HCT116 (cell line): ENCODE measurements around the gene NET1. TPM values are rescaled to one million over a fixed set of nuclear protein-coding genes. Genes with fewer than 3 reads are reported as not detected.

Experiments
- ATAC-seq: fragments of 200-7000 bp; cut with Tn5 transposase; 2 replicates; pipeline ENCODE4 v1.9.1; 2020; ENCODE audit warnings: mild to moderate bottlenecking, moderate library complexity
- BruUV-seq: library from RNA; stranded (reverse); fragments of 400-500 nt; replicated peaks from 2 replicates; lab custom pipeline; 2021; lab: Mats Ljungman, UMichigan
- CTCF ChIA-PET: fragments of 300-600 bp; sonication (Branson Sonifier 250); formaldehyde crosslinking; loops from one replicate; lab custom pipeline; 2021; ENCODE audit warnings: antibody characterized with exemption; lab: Charles Lee
- POLR2A ChIA-PET: fragments of 300-600, 350-600 bp; sonication (Branson Sonifier 250); formaldehyde crosslinking; loops from one replicate; lab custom pipeline; 2021; ENCODE audit warnings: antibody characterized with exemption; lab: Charles Lee
- RAD21 ChIA-PET, 2 experiments: fragments of 300-600 bp; sonication (Branson Sonifier 250); formaldehyde crosslinking; loops; one replicate each; lab custom pipeline; 2023; ENCODE audit warnings: low total read pairs in 2 of 2; ENCODE audit not compliant: uncharacterized antibody in 2 of 2, unreplicated experiment in 2 of 2, low non-redundant PET in 1 of 2; lab: Charles Lee
- DNase-seq: peaks from one replicate; pipeline ENCODE4 v3.0.0-alpha.2; 2010; ENCODE audit warnings: low read depth, low spot score
- H2AFZ ChIP-seq: fragments of 200-600 bp; shearing (Covaris generic), sonication (generic); 2 replicates; pipeline ENCODE4 v1.6.1; 2017; ENCODE audit warnings: low read depth, mixed run types, mixed read lengths, antibody characterized with exemption, low read length; ENCODE audit not compliant: poor library complexity, severe bottlenecking
- H3K27ac ChIP-seq: 2 replicates; pipeline ENCODE4 v1.5.1; 2012; ENCODE audit warnings: low read depth, low read length
- H3K27me3 ChIP-seq: fragments of 200-600 bp; sonication (generic); 2 replicates; pipeline ENCODE4 v1.6.1; 2016; ENCODE audit warnings: mixed run types, low read length, mixed read lengths; ENCODE audit not compliant: insufficient read depth
- H3K36me3 ChIP-seq, 2 experiments: fragments of 200-500 bp in 1 of 2; fragments of 200-600 bp in 1 of 2; sonication (Bioruptor generic) in 1 of 2; sonication (generic) in 1 of 2; 2 replicates each; pipeline versions ENCODE4 v1.5.1 to v1.6.1; 2014 to 2016; ENCODE audit warnings: low read length in 2 of 2, inconsistent platforms in 1 of 2, mixed read lengths in 1 of 2, mixed run types in 1 of 2; ENCODE audit not compliant: insufficient read depth in 2 of 2, control insufficient read depth in 1 of 2
- H3K4me1 ChIP-seq, 2 experiments: fragments of 200-600 bp in 1 of 2; sonication (generic) in 1 of 2; 2 replicates each; pipeline versions ENCODE4 v1.5.1 to v1.6.1; 2012 to 2017; ENCODE audit warnings: low read length in 2 of 2, inconsistent platforms in 1 of 2, mild to moderate bottlenecking in 1 of 2, mixed read lengths in 1 of 2, mixed run types in 1 of 2, moderate library complexity in 1 of 2; ENCODE audit not compliant: insufficient read depth in 2 of 2, control insufficient read depth in 1 of 2
- H3K4me2 ChIP-seq: fragments of 200-600 bp; sonication (generic); 2 replicates; pipeline ENCODE4 v1.6.1; 2017; ENCODE audit warnings: mixed run types, low read length, mixed read lengths
- H3K4me3 ChIP-seq, 2 experiments: fragments of 200-600 bp in 1 of 2; sonication (generic) in 1 of 2; replicated peaks in 1 of 2; 2 replicates each; pipeline ENCODE4 v1.5.1; 2011 to 2016; ENCODE audit warnings: low read length in 2 of 2, control low read depth in 1 of 2, low read depth in 1 of 2, mild to moderate bottlenecking in 1 of 2, mixed read lengths in 1 of 2, mixed run types in 1 of 2
- H3K79me2 ChIP-seq: fragments of 200-600 bp; sonication (generic); 2 replicates; pipeline ENCODE4 v1.6.1; 2017; ENCODE audit warnings: mild to moderate bottlenecking, mixed run types, low read length, moderate library complexity, mixed read lengths; ENCODE audit not compliant: insufficient read depth
- H3K9ac ChIP-seq: fragments of 200-600 bp; sonication (generic); 2 replicates; pipeline ENCODE4 v1.6.1; 2016; ENCODE audit warnings: low read length, mixed read lengths
- H3K9me2 ChIP-seq: fragments of 200-600 bp; sonication (generic), shearing (Covaris generic); 2 replicates; pipeline ENCODE4 v1.6.1; 2017; ENCODE audit warnings: mixed run types, mild to moderate bottlenecking, moderate library complexity; ENCODE audit not compliant: insufficient read depth
- H3K9me3 ChIP-seq, 2 experiments: fragments of 200-500 bp in 1 of 2; fragments of 200-600 bp in 1 of 2; sonication (Bioruptor generic) in 1 of 2; sonication (generic) in 1 of 2; 2 replicates each; pipeline ENCODE4 v1.6.1; 2014 to 2017; ENCODE audit warnings: low read length in 2 of 2, mixed read lengths in 2 of 2, inconsistent platforms in 1 of 2, low read depth in 1 of 2, mild to moderate bottlenecking in 1 of 2, mixed run types in 1 of 2, moderate library complexity in 1 of 2; ENCODE audit not compliant: control insufficient read depth in 1 of 2, insufficient read depth in 1 of 2
- H4K20me1 ChIP-seq: fragments of 200-600 bp; sonication (generic), shearing (Covaris generic); 2 replicates; pipeline ENCODE4 v1.6.1; 2017; ENCODE audit warnings: mixed run types, mild to moderate bottlenecking, moderate library complexity; ENCODE audit not compliant: insufficient read depth
- CBX3 ChIP-seq: IDR thresholded peaks from 2 replicates; pipeline ENCODE4 v1.6.1; 2012; ENCODE audit warnings: low read depth
- CEBPB ChIP-seq: IDR thresholded peaks from 2 replicates; pipeline ENCODE4 v1.6.1; 2012; ENCODE audit warnings: low read depth
- EGR1 ChIP-seq: IDR thresholded peaks from 2 replicates; pipeline ENCODE4 v1.6.1; 2012; ENCODE audit warnings: low read depth
- ELF1 ChIP-seq: IDR thresholded peaks from 2 replicates; pipeline ENCODE4 v1.6.1; 2012; ENCODE audit warnings: low read depth, borderline replicate concordance
- EZH2 ChIP-seq: fragments of 200-600 bp; sonication (generic); IDR thresholded peaks from 2 replicates; pipeline ENCODE4 v1.6.1; 2017; ENCODE audit warnings: antibody characterized with exemption, mixed run types
- EZH2phosphoT487 ChIP-seq: fragments of 200-600 bp; IDR thresholded peaks from 2 replicates; pipeline ENCODE4 v1.6.1; 2018; ENCODE audit warnings: antibody characterized with exemption, borderline replicate concordance
- FOSL1 ChIP-seq: IDR thresholded peaks from 2 replicates; pipeline ENCODE4 v1.6.1; 2012; ENCODE audit warnings: low read depth
- POLR2A ChIP-seq: IDR thresholded peaks from 2 replicates; pipeline ENCODE4 v1.7.0; 2011; ENCODE audit warnings: borderline replicate concordance; ENCODE audit not compliant: insufficient read depth, insufficient read length; ENCODE audit errors: extremely low read depth
- RAD21 ChIP-seq: IDR thresholded peaks from 2 replicates; pipeline ENCODE4 v1.6.1; 2012; ENCODE audit warnings: low read depth, mild to moderate bottlenecking
- SP1 ChIP-seq: IDR thresholded peaks from 2 replicates; pipeline ENCODE4 v1.6.1; 2012; ENCODE audit warnings: low read depth
- ZFX ChIP-seq: fragments of 450-650 bp; IDR thresholded peaks from 2 replicates; pipeline ENCODE4 v1.6.1; 2017
- ZNF274 ChIP-seq: fragments of 200-500 bp; sonication (Bioruptor generic); IDR thresholded peaks from 2 replicates; pipeline ENCODE4 v1.6.1; 2014; ENCODE audit warnings: mild to moderate bottlenecking, low read depth, low read length, inconsistent platforms
- intact Hi-C: fragments of 100-400 bp; cut with micrococcal nuclease; formaldehyde crosslinking; loops from 2 replicates; pipeline ENCODE4 v1.10.0; 2022
- total RNA-seq: library from RNA; stranded (reverse); gene quantifications from one replicate; pipeline ENCODE4 v1.2.1, GENCODE V29; 2021; ENCODE audit not compliant: unreplicated experiment
- TF ChIP-seq, protein P1 (sequence below): IDR thresholded peaks from 2 replicates; pipeline ENCODE4 v1.6.1; 2012
- TF ChIP-seq, protein P2 (sequence below): IDR thresholded peaks from 2 replicates; pipeline ENCODE4 v1.6.1; 2012; ENCODE audit warnings: low read depth
- TF ChIP-seq, protein P3 (sequence below): IDR thresholded peaks from 2 replicates; pipeline ENCODE4 v1.6.1; 2011; ENCODE audit warnings: mild to moderate bottlenecking, low read length, moderate library complexity; ENCODE audit not compliant: insufficient replicate concordance; ENCODE audit errors: extremely low read depth

The NET1 gene
- total RNA-seq, 1 experiment from 2014 or later: 51.2 TPM

DNA sequence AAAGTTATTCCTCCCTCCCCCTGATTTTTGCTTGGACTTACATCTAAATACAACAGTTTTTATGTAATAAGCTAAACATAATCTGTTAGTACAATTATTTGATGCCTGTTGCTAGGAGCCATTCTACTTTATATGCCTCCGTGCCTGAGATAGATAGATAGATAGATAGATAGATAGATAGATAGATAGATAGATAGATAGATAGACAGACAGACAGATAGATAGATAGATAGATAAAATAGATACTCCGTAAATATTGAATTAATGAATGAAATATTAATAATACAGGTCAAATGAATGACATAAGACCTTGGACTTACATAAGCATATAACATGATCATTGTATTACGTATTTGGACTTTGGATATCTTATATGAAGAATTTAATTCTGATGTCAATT is 23.0 kb downstream of the NET1 start:
- ChIA-PET RAD21 (no interaction called here), POLR2A (no interaction called here), CTCF (interaction anchor here (0.9 to 4.1 kb wide), 7 partner anchors 8 to 620 kb away, joined by 3 to 28 read pairs (median 15); no protein-coding TSS in a partner anchor)
- no peaks in the 10 kb centered on the region for H3K27me3 ChIP-seq
- DNase-seq: no peak
- H3K79me2 ChIP-seq: peaks cover 54% of the 10 kb centered on the region
- ATAC-seq: no peak
- no peaks in the 10 kb centered on the region for H3K4me1 ChIP-seq
- no peak overlapping the region for H3K4me2 ChIP-seq
- H3K4me3 ChIP-seq: no peak overlapping the region
- TF ChIP-seq ELF1: no peak
- TF ChIP-seq EZH2phosphoT487: no peak
- no peak for TF ChIP-seq SP1
- TF ChIP-seq CEBPB: no peak
- TF ChIP-seq FOSL1: no peak
- no peak for TF ChIP-seq CBX3
- TF ChIP-seq, protein P1, sequence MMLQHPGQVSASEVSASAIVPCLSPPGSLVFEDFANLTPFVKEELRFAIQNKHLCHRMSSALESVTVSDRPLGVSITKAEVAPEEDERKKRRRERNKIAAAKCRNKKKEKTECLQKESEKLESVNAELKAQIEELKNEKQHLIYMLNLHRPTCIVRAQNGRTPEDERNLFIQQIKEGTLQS: no peak
- TF ChIP-seq, protein P2, sequence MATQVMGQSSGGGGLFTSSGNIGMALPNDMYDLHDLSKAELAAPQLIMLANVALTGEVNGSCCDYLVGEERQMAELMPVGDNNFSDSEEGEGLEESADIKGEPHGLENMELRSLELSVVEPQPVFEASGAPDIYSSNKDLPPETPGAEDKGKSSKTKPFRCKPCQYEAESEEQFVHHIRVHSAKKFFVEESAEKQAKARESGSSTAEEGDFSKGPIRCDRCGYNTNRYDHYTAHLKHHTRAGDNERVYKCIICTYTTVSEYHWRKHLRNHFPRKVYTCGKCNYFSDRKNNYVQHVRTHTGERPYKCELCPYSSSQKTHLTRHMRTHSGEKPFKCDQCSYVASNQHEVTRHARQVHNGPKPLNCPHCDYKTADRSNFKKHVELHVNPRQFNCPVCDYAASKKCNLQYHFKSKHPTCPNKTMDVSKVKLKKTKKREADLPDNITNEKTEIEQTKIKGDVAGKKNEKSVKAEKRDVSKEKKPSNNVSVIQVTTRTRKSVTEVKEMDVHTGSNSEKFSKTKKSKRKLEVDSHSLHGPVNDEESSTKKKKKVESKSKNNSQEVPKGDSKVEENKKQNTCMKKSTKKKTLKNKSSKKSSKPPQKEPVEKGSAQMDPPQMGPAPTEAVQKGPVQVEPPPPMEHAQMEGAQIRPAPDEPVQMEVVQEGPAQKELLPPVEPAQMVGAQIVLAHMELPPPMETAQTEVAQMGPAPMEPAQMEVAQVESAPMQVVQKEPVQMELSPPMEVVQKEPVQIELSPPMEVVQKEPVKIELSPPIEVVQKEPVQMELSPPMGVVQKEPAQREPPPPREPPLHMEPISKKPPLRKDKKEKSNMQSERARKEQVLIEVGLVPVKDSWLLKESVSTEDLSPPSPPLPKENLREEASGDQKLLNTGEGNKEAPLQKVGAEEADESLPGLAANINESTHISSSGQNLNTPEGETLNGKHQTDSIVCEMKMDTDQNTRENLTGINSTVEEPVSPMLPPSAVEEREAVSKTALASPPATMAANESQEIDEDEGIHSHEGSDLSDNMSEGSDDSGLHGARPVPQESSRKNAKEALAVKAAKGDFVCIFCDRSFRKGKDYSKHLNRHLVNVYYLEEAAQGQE: no peak
- TF ChIP-seq EGR1: no peak
- TF ChIP-seq ZNF274: no peak
- no peak for TF ChIP-seq POLR2A
- TF ChIP-seq EZH2: no peak
- TF ChIP-seq ZFX: no peak
- TF ChIP-seq, protein P3, sequence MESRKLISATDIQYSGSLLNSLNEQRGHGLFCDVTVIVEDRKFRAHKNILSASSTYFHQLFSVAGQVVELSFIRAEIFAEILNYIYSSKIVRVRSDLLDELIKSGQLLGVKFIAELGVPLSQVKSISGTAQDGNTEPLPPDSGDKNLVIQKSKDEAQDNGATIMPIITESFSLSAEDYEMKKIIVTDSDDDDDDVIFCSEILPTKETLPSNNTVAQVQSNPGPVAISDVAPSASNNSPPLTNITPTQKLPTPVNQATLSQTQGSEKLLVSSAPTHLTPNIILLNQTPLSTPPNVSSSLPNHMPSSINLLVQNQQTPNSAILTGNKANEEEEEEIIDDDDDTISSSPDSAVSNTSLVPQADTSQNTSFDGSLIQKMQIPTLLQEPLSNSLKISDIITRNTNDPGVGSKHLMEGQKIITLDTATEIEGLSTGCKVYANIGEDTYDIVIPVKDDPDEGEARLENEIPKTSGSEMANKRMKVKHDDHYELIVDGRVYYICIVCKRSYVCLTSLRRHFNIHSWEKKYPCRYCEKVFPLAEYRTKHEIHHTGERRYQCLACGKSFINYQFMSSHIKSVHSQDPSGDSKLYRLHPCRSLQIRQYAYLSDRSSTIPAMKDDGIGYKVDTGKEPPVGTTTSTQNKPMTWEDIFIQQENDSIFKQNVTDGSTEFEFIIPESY: no peak
- no peak for TF ChIP-seq RAD21
- H2AFZ ChIP-seq: no peak overlapping the region
- intact Hi-C loops: loop anchor here (2.0 kb wide), 1 partner anchor 621 kb away; no protein-coding TSS in a partner anchor
- H3K36me3 ChIP-seq: peaks cover 3 to 17% of the 10 kb centered on the region in 2 experiments; a peak in 3 of 4 replicates
- H3K27ac ChIP-seq: no peak overlapping the region
- H4K20me1 ChIP-seq: 0 out of 2 replicates have a peak, but pooled peaks cover 6% of the 10 kb centered on the region
- no peaks in the 10 kb centered on the region for H3K9me2 ChIP-seq
- no TSS peak for BruUV-seq
- H3K9ac ChIP-seq: no peak overlapping the region
- H3K9me3 ChIP-seq: peaks cover 0 to 3% of the 10 kb centered on the region in 2 experiments; a peak in 1 of 4 replicates
